Activated CD4-positive, alpha-beta memory T cell treated with anti-CD3 and anti-CD28 coated beads for 36 hours (primary cell): ENCODE data around the gene MYBBP1A. TPM values are rescaled to one million over a fixed set of nuclear protein-coding genes. Genes with fewer than 3 reads are reported as not detected.

Experiments
- CTCF ChIA-PET: fragments of 350-600 bp; sonication (Branson Sonifier 250); formaldehyde crosslinking; loops from one replicate; lab custom pipeline; 2021; ENCODE audit warnings: antibody characterized with exemption, inconsistent platforms; lab: Charles Lee
- POLR2A ChIA-PET: fragments of 350-600 bp; sonication (Branson Sonifier 250); formaldehyde crosslinking; loops from one replicate; lab custom pipeline; 2021; ENCODE audit warnings: antibody characterized with exemption; lab: Charles Lee
- DNase-seq: peaks from one replicate; pipeline ENCODE4 v3.0.0-alpha.2; 2020
- H3K27ac Mint-ChIP-seq: one replicate; pipeline ENCODE4 v1.8.0; 2021; ENCODE audit warnings: mixed read lengths
- H3K27me3 Mint-ChIP-seq: one replicate; pipeline ENCODE4 v1.8.0; 2021; ENCODE audit warnings: mixed read lengths
- H3K36me3 Mint-ChIP-seq: one replicate; pipeline ENCODE4 v1.8.0; 2021; ENCODE audit warnings: mixed read lengths
- H3K4me1 Mint-ChIP-seq: one replicate; pipeline ENCODE4 v1.8.0; 2021; ENCODE audit warnings: low read depth, mixed read lengths
- H3K4me3 Mint-ChIP-seq: one replicate; pipeline ENCODE4 v1.8.0; 2021; ENCODE audit warnings: mild to moderate bottlenecking, mixed read lengths
- H3K9me3 Mint-ChIP-seq: one replicate; pipeline ENCODE4 v1.8.0; 2021; ENCODE audit warnings: mixed read lengths
- intact Hi-C: fragments of 100-400 bp; cut with micrococcal nuclease; formaldehyde crosslinking; loops from one replicate; pipeline ENCODE4 v1.15.1; 2023
- total RNA-seq, 2 experiments: library from RNA; stranded (reverse); gene quantifications; one replicate each; pipeline ENCODE4 v1.2.3, GENCODE V29; 2021

Gene MYBBP1A
- total RNA-seq, 2 experiments from 2014 or later = 66.6 to 70.8 TPM

- H3K27me3 Mint-ChIP-seq = no peaks in the 10 kb centered on the region
- no peaks in the 10 kb centered on the region for H3K9me3 Mint-ChIP-seq
- H3K4me1 Mint-ChIP-seq = peaks cover 3% of the 10 kb centered on the region
- CTCF ChIA-PET = interaction anchor here (2.6 kb wide), 1 partner anchor 20 kb away, joined by 9 read pairs; no protein-coding TSS in a partner anchor
- no peak for DNase-seq
- no peak overlapping the region for H3K27ac Mint-ChIP-seq
- intact Hi-C loops = no loop called here
- H3K36me3 Mint-ChIP-seq = peaks cover 39% of the 10 kb centered on the region
- H3K4me3 Mint-ChIP-seq = no peak overlapping the region
- POLR2A ChIA-PET = no interaction called here
Measured at GRCh38 chr17:4547118-4547906, 7.9 kb downstream of the MYBBP1A start.

DNA sequence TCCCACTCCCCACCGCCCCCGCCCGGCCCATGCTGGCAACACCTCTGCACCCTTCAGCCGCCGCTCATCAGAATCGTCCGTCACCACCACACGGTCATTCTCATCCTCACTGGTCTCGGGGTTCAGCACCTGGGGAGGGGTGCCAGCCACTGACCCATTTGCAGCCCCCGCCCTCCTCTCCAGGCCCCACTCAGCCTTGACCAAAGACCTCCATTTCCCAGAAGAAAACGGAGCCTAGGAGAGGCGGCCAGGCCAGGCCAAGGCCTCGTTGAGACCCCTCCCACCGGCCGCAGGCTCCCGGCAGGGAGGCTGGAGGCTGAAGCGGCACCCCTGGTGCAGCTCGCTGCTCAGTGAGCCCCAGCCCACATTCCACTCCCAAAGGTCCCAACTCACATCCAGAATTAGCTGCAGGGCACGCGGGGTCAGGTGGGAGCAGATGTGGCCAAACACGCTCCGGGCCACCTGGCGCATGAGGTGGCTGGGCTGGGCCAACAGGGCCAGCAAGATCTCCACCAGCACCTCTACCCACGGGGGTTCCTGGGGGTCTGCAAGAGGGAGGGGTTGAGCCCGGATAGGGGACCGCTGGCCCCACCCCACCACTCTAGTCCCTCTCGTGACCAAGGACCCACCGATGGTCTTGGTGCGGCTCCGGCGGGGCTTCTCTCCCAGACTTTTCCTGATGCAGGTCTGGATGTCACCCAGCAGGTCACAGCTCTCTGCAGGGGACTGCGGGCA is 9.8 kb downstream of the MYBBP1A start:
- Mint-ChIP-seq H3K4me1 (no peaks in the 10 kb centered on the region), H3K4me3 (no peak overlapping the region), H3K27me3 (no peaks in the 10 kb centered on the region), H3K9me3 (no peaks in the 10 kb centered on the region), H3K36me3 (peaks cover 24% of the 10 kb centered on the region), H3K27ac (no peak overlapping the region)
- CTCF ChIA-PET = interaction anchor here (2.6 kb wide), 1 partner anchor 22 kb away, joined by 9 read pairs; no protein-coding TSS in a partner anchor
- intact Hi-C loops = no loop called here
- POLR2A ChIA-PET = interaction anchor here (0.9 kb wide), 1 partner anchor 10 kb away, joined by 3 read pairs; no protein-coding TSS in a partner anchor
- no peak for DNase-seq

DNA sequence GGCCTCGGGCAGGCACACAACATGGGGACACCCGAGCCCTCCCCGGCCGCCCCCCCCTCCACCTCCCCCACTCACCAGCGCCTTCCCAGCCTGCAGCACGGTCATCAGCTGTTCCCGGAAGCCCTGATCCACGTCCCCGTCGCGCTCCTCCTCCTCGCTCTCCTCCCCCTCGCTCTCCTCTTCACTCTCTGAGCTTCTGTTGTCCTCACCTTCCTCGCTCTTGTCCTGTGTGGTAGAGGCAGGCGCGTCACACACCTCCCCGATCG is 10.3 kb downstream of the MYBBP1A start:
- POLR2A ChIA-PET = no interaction called here
- intact Hi-C loops = no loop called here

GRCh38 chr17:4544135-4544950 is 10.8 kb downstream of the MYBBP1A start:
- H3K4me1 Mint-ChIP-seq = no peaks in the 10 kb centered on the region
- H3K27ac Mint-ChIP-seq = no peak overlapping the region
- peaks cover 26% of the 10 kb centered on the region for H3K36me3 Mint-ChIP-seq
- ChIA-PET CTCF (interaction anchor here (0.9 kb wide), 1 partner anchor 127 kb away, joined by 3 read pairs; no protein-coding TSS in a partner anchor), POLR2A (no interaction called here)
- no peak for DNase-seq
- intact Hi-C loops = no loop called here
- no peaks in the 10 kb centered on the region for H3K9me3 Mint-ChIP-seq
- no peaks in the 10 kb centered on the region for H3K27me3 Mint-ChIP-seq
- H3K4me3 Mint-ChIP-seq = no peak overlapping the region

More for the DNA sequence above, 10.3 kb downstream of the MYBBP1A start:
- no peak overlapping the region for H3K4me3 Mint-ChIP-seq
- H3K4me1 Mint-ChIP-seq = no peaks in the 10 kb centered on the region
- H3K27me3 Mint-ChIP-seq = no peaks in the 10 kb centered on the region
- no peak for DNase-seq
- no peak overlapping the region for H3K27ac Mint-ChIP-seq
- H3K9me3 Mint-ChIP-seq = no peaks in the 10 kb centered on the region
- CTCF ChIA-PET = interaction anchor here (0.9 kb wide), 1 partner anchor 127 kb away, joined by 3 read pairs; no protein-coding TSS in a partner anchor
- peaks cover 22% of the 10 kb centered on the region for H3K36me3 Mint-ChIP-seq

DNA sequence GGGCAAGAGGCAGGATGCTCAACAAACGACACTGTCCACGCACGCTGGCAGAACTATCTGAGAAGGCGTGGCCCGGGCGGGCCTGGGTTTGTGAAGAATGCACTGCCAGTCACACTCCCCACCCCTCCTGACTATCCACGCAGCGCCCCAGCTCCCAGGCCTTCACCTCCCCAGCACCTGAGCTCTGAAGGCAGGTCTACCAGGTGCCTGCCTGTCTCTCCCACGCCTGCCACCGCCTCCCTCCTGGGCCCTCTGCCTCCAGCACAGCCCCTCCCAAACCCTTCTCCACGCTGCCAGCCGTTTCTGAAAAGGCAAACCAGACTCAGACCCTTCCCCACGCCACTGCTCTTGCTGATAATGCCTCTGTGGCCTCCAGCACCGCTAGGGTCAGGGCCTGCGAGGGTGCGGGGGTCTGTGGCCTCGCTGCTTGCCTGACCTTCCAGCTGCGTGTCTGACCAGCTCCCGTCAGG is 11.6 kb downstream of the MYBBP1A start:
- intact Hi-C loops = no loop called here
- no peaks in the 10 kb centered on the region for H3K9me3 Mint-ChIP-seq
- no peak overlapping the region for H3K27ac Mint-ChIP-seq
- CTCF ChIA-PET = no interaction called here
- no peak overlapping the region for H3K4me3 Mint-ChIP-seq
- H3K27me3 Mint-ChIP-seq = no peaks in the 10 kb centered on the region
- POLR2A ChIA-PET = no interaction called here
- H3K4me1 Mint-ChIP-seq = no peaks in the 10 kb centered on the region
- DNase-seq = no peak
- peaks cover 26% of the 10 kb centered on the region for H3K36me3 Mint-ChIP-seq

DNA sequence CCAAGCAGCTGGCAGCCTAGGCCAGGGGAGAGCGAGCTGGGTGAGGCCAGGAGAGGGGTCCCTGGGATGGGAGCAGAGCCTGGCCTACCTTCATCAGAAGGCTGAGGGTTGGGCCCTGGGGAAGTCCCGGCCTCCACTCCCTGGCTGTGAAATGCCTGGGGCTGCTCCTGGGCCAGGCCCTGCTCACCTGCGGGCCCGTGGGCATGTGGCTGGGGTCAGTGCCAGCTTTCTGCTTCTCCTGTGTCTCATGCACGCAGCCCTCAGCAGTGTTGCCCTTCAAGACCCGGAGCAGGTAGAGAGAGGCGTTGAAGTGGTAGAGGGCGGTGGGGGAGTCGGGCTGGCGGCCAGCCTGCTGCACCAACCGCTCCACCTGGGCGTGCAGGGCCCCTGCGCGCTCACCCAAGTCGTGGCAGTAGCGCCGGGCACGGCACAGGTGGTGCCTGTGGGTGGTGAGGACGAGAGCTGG is 12.4 kb downstream of the MYBBP1A start:
- CTCF ChIA-PET = no interaction called here
- POLR2A ChIA-PET = no interaction called here

DNA sequence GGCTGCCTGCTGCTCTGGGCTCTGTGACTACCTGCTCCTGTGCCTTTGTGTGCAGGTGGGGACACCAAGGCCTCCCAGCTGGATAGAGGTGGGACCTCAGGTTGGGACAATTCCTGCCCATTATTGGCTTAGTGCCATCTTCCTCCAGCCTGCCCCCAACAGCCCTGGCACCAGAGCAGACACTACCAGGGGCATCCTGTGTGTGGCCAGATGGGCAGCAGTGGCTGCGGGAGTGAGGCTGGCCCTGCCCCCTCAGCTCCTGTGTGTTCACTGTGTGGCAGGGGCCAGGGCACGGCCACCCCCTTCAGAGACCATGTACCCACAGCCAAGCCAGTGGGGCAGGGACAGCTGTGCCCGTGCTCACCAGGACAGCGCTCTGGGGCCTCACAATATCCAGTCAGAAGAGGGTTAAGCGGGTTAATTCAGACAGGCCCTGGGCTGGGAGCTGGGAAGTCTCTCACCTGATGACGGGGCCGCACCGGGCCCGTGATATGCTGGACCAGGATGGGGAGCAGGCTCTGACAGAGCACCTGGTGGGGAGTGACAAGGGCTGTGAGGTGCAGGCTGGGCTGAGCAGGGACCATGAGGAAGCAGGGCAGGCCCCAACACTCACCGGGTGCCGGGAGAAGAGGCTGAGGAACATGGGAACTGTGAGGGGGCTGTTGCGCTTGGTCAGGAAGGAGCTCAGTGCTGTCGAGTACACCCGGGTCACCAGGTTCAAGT is 13.0 kb downstream of the MYBBP1A start:
- CTCF ChIA-PET = no interaction called here
- intact Hi-C loops = no loop called here
- H3K4me3 Mint-ChIP-seq = no peak overlapping the region
- no peaks in the 10 kb centered on the region for H3K9me3 Mint-ChIP-seq
- no peaks in the 10 kb centered on the region for H3K27me3 Mint-ChIP-seq
- no peak overlapping the region for H3K27ac Mint-ChIP-seq
- no peaks in the 10 kb centered on the region for H3K4me1 Mint-ChIP-seq
- peaks cover 24% of the 10 kb centered on the region for H3K36me3 Mint-ChIP-seq
- POLR2A ChIA-PET = no interaction called here
- DNase-seq = no peak

More for the DNA sequence above, 12.4 kb downstream of the MYBBP1A start:
- DNase-seq = no peak
- Mint-ChIP-seq H3K4me3 (no peak overlapping the region), H3K27me3 (no peaks in the 10 kb centered on the region), H3K9me3 (no peaks in the 10 kb centered on the region), H3K27ac (no peak overlapping the region), H3K36me3 (peaks cover 26% of the 10 kb centered on the region), H3K4me1 (no peaks in the 10 kb centered on the region)
- intact Hi-C loops = no loop called here

- Mint-ChIP-seq H3K4me3 (no peak overlapping the region), H3K36me3 (peaks cover 21% of the 10 kb centered on the region), H3K9me3 (no peaks in the 10 kb centered on the region), H3K27ac (no peak overlapping the region), H3K27me3 (no peaks in the 10 kb centered on the region), H3K4me1 (no peaks in the 10 kb centered on the region)
- no peak for DNase-seq
- ChIA-PET POLR2A (no interaction called here), CTCF (no interaction called here)
- intact Hi-C loops = no loop called here
Measured at GRCh38 chr17:4541328-4542002, 13.7 kb downstream of the MYBBP1A start.

GRCh38 chr17:4540687-4541327 is 14.4 kb downstream of the MYBBP1A start:
- Mint-ChIP-seq H3K27ac (no peak overlapping the region), H3K4me1 (no peaks in the 10 kb centered on the region), H3K36me3 (peaks cover 18% of the 10 kb centered on the region), H3K27me3 (no peaks in the 10 kb centered on the region), H3K9me3 (no peaks in the 10 kb centered on the region), H3K4me3 (no peak overlapping the region)
- intact Hi-C loops = no loop called here
- no peak for DNase-seq
- CTCF ChIA-PET = no interaction called here
- POLR2A ChIA-PET = no interaction called here

DNA sequence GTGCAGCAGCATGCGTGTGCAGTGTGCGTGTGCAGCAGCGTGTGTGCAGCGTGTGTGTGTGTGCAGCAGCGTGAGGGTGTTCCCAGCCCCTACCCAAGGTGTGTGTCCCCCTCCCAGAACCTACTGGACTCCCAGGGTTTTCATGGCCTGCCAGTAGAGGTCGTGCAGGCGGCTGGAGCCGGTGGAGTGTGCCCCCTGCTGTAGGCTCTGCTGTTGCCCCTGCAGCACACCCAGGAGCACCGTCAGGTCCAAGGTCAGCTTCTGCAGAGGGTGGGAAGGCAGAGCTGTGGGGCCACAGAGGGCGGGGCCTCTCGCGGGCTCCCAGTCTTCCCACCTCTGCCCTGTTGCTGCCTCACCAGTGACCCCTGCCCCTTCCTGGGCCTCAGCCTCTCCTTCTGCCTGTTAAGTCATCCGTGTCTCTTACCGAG is 14.9 kb downstream of the MYBBP1A start:
- H3K27ac Mint-ChIP-seq = no peak overlapping the region
- no peaks in the 10 kb centered on the region for H3K9me3 Mint-ChIP-seq
- no peaks in the 10 kb centered on the region for H3K4me1 Mint-ChIP-seq
- ChIA-PET CTCF (no interaction called here), POLR2A (no interaction called here)
- no peak for DNase-seq
- intact Hi-C loops = no loop called here
- H3K4me3 Mint-ChIP-seq = no peak overlapping the region
- peaks cover 18% of the 10 kb centered on the region for H3K36me3 Mint-ChIP-seq
- H3K27me3 Mint-ChIP-seq = no peaks in the 10 kb centered on the region
